Activated T-cell treated with anti-CD3 and anti-CD28 coated beads, Interleukin-2, amount 50 U/mL, for 72 hours (primary cell): ENCODE measurements around the gene CEACAM1. TPM values are rescaled to one million over a fixed set of nuclear protein-coding genes. Genes with fewer than 3 reads are reported as not detected.
"Not testable (repeated sequence)": the region's sequence is repeated elsewhere in the genome, so short reads cannot be mapped to it uniquely, and the experiment has no call there.

Experiments used
- ATAC-seq, 2 donors: fragments of 150-1000 bp; cut with Tn5 transposase; replicated peaks in 1 of 2; 2 replicates each; pipeline ENCODE4 v1.10.0; 2021; ENCODE audit warnings: moderate library complexity in 2 of 2, mild to moderate bottlenecking in 1 of 2
- DNase-seq, 2 donors: peaks; one replicate each; pipeline ENCODE4 v3.0.0; 2021 to 2022; ENCODE audit warnings: mixed read lengths in 1 of 2
- H3K27ac Mint-ChIP-seq: one replicate; pipeline ENCODE4 v1.8.0; 2022; ENCODE audit warnings: mild to moderate bottlenecking, moderate library complexity, mixed read lengths
- H3K27me3 Mint-ChIP-seq: one replicate; pipeline ENCODE4 v1.8.0; 2022; ENCODE audit warnings: low read depth, mixed read lengths
- H3K36me3 Mint-ChIP-seq, 2 donors: one replicate each; pipeline ENCODE4 v1.8.0; 2022; ENCODE audit warnings: mixed read lengths in 2 of 2, mild to moderate bottlenecking in 1 of 2; ENCODE audit not compliant: insufficient read depth in 2 of 2
- H3K4me1 Mint-ChIP-seq: one replicate; pipeline ENCODE4 v1.8.0; 2022; ENCODE audit warnings: low read depth, mixed read lengths
- H3K4me3 Mint-ChIP-seq, 2 donors: one replicate each; pipeline ENCODE4 v1.8.0; 2022; ENCODE audit warnings: mild to moderate bottlenecking in 2 of 2, mixed read lengths in 2 of 2, moderate library complexity in 2 of 2
- H3K9me3 Mint-ChIP-seq, 2 donors: one replicate each; pipeline ENCODE4 v1.8.0; 2022; ENCODE audit warnings: mixed read lengths in 2 of 2
- total RNA-seq, 2 donors: library from RNA; stranded (reverse); gene quantifications; one replicate each; pipeline ENCODE4 v1.2.3, GENCODE V29; 2022

The CEACAM1 gene
- total RNA-seq, 2 donors from 2014 or later, result 4.0 to 8.2 TPM

DNA sequence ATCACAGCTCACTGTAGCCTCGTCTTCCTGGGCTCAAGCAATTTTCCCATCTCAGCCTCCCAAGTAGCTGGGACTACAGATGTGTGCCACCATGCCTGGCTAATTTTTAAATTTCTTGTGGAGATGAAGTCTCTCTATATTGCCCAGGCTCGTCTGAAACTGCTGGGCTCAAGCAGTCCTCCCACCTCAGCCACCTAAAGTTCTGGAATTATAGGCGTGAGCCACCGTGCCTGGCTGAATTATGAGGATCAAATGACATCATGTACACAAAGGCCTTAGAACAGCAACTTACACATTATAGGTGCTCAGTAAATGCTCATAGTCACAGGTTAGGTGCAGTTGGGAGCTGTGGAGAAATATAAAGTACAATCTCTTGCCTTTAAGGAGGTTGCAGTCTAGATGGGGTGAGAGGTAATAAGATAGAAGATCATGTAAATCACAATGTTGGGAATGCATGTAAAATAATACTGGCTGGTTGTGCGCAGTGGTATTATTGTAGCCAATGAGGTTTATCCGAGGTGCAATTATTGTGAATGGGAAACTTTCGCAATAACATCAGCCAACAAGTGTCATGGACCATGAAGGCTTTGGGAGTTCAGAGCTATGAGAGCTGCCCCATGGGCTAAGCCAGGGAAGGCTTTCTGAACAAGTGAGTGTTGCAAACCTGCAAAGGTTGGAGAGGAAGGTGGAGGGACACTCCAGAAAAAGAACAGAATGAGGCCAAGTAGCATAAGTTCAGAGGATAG is 55.7 kb downstream of the CEACAM1 start:
- H3K9me3 Mint-ChIP-seq, result no peaks in the 10 kb centered on the region
- no peak overlapping the region for H3K4me3 Mint-ChIP-seq
- no peak for ATAC-seq

DNA sequence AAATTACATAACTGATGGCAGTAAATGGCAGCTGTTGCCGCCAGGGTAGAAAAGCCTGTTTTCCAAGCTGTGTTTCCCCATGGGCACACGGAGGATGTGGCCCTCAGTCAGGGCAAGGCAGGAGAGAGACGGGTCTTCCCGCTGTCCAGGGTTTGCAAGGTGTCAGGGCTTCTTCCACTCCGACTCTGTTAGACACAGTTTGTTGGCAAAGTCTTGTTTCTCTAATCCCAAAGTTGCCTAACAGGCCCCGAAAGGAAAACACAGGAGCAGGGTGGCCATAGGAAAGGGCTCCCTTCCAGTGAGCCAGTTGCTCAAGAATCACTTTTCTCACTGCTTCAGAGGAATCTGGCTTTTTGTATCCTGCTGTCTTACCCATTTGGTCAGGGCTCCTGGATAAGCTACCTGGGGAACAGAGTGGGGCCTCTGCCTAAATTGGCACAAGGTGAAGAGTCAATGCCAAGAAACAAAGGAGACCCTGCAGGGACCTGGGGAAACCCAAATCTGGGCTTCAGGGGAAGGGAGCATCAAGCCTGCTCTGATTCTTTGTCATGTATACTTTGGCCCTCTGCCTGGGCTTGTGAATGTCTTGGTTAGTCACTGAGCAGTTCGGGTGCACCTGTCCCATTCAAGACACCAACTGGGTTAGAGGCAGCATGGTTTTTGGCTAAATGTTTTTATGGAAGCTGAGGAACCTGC is 56.6 kb downstream of the CEACAM1 start:
- Mint-ChIP-seq H3K27me3 (peaks cover 6% of the 10 kb centered on the region), H3K9me3 (no peaks in the 10 kb centered on the region), H3K27ac (no peak overlapping the region), H3K4me1 (peaks cover 17% of the 10 kb centered on the region), H3K4me3 (no peak overlapping the region), H3K36me3 (no peaks in the 10 kb centered on the region)
- no peak for ATAC-seq
- DNase-seq, result no peak

More for the DNA sequence above, 55.7 kb downstream of the CEACAM1 start:
- no peak overlapping the region for H3K27ac Mint-ChIP-seq
- H3K27me3 Mint-ChIP-seq, result peaks cover 6% of the 10 kb centered on the region
- no peak for DNase-seq
- H3K36me3 Mint-ChIP-seq, result no peaks in the 10 kb centered on the region
- peaks cover 8% of the 10 kb centered on the region for H3K4me1 Mint-ChIP-seq

GRCh38 chr19:42469311-42470235 is 58.7 kb downstream of the CEACAM1 start:
- H3K4me3 Mint-ChIP-seq, result peak overlapping the region in 1 of 2 donors; percentile 23
- H3K9me3 Mint-ChIP-seq, result no peaks in the 10 kb centered on the region
- peaks cover 6% of the 10 kb centered on the region for H3K27me3 Mint-ChIP-seq
- DNase-seq (peak in 1 of 2 donors; percentile 27), ATAC-seq (peak; percentile 76 to 83)
- no peak overlapping the region for H3K27ac Mint-ChIP-seq
- H3K4me1 Mint-ChIP-seq, result peaks cover 23% of the 10 kb centered on the region
- no peaks in the 10 kb centered on the region for H3K36me3 Mint-ChIP-seq

GRCh38 chr19:42468273-42468796 is 59.9 kb downstream of the CEACAM1 start:
- Mint-ChIP-seq H3K4me1 (peaks cover 23% of the 10 kb centered on the region), H3K27ac (no peak overlapping the region), H3K36me3 (no peaks in the 10 kb centered on the region), H3K27me3 (peaks cover 6% of the 10 kb centered on the region), H3K9me3 (no peaks in the 10 kb centered on the region), H3K4me3 (no peak overlapping the region)
- ATAC-seq (no peak), DNase-seq (no peak)

GRCh38 chr19:42467183-42467760 is 61.0 kb downstream of the CEACAM1 start:
- Mint-ChIP-seq H3K27ac (no peak overlapping the region), H3K9me3 (no peaks in the 10 kb centered on the region), H3K36me3 (no peaks in the 10 kb centered on the region), H3K4me3 (no peak overlapping the region), H3K4me1 (peaks cover 23% of the 10 kb centered on the region), H3K27me3 (no peaks in the 10 kb centered on the region)
- ATAC-seq (peak in 1 of 2 donors; percentile 13), DNase-seq (no peak)

DNA sequence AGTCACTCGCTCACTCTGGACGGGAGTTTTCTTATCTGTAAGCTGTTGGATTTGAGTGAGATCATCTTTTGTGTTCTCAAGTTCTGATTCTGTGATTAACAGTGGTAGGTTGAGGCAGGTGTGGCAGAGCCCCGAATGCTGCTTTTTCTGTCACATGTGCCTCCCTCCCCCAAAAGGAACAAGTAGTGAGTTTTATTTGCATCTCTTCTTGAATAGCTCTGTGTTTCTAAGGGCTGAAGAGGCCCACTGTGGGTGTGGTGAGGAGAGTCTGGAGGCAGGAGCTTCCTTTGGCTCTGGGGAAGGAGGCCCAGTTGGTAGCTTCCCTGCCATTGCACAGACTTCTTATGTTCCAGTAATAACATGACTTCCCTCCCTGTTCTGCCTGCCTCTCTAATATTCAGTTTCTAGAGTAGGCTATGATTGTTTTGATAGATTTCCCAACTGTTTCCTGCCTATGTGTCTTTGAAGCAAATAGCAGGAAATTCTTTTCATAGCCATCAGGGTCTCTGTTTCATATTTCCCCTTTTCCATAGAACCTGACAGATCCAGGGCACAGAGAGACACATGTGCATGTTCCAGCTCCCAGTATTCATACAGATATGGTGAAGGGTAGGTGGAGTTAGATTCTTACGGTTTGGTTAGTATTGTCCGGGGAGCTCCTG is 61.6 kb downstream of the CEACAM1 start:
- DNase-seq (no peak), ATAC-seq (no peak)
- no peak overlapping the region for H3K4me3 Mint-ChIP-seq
- peaks cover 23% of the 10 kb centered on the region for H3K4me1 Mint-ChIP-seq
- no peak overlapping the region for H3K27ac Mint-ChIP-seq
- no peaks in the 10 kb centered on the region for H3K36me3 Mint-ChIP-seq
- H3K9me3 Mint-ChIP-seq, result no peaks in the 10 kb centered on the region
- no peaks in the 10 kb centered on the region for H3K27me3 Mint-ChIP-seq

- no peak overlapping the region for H3K27ac Mint-ChIP-seq
- ATAC-seq (no peak), DNase-seq (no peak)
Measured at GRCh38 chr19:42465827-42466280, 62.4 kb downstream of the CEACAM1 start.

GRCh38 chr19:42461700-42462324 is 66.5 kb downstream of the CEACAM1 start:
- peaks cover 7% of the 10 kb centered on the region for H3K4me1 Mint-ChIP-seq
- DNase-seq (no peak), ATAC-seq (no peak)
- H3K4me3 Mint-ChIP-seq, result no peak overlapping the region
- H3K9me3 Mint-ChIP-seq, result no peaks in the 10 kb centered on the region
- no peaks in the 10 kb centered on the region for H3K36me3 Mint-ChIP-seq
- H3K27me3 Mint-ChIP-seq, result no peaks in the 10 kb centered on the region
- H3K27ac Mint-ChIP-seq, result no peak overlapping the region

More at GRCh38 chr19:42465827-42466280, 62.4 kb downstream of the CEACAM1 start:
- peaks cover 23% of the 10 kb centered on the region for H3K4me1 Mint-ChIP-seq
- H3K9me3 Mint-ChIP-seq, result no peaks in the 10 kb centered on the region
- H3K4me3 Mint-ChIP-seq, result no peak overlapping the region
- H3K36me3 Mint-ChIP-seq, result no peaks in the 10 kb centered on the region
- no peaks in the 10 kb centered on the region for H3K27me3 Mint-ChIP-seq

DNA sequence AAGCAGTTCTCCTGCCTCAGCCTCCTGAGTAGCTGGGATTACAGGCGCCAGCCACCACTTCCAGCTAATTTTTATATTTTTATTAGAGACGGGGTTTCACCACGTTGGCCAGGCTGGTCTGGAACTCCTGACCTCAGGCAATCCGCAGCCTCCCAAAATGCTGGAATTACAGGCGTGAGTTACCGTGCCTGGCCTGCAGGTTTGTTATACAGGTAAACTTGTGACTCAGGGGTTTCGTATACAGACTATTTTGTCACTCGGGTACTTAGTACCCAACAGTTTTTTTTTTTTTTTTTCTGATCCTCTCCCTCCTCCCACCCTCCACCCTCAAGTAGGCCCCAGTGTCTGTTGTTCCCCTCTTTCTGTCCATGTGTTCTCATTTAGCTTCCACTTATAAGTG is 67.0 kb downstream of the CEACAM1 start:
- not testable (repeated sequence) for DNase-seq, H3K36me3 Mint-ChIP-seq, H3K27me3 Mint-ChIP-seq, H3K27ac Mint-ChIP-seq, H3K4me3 Mint-ChIP-seq, H3K9me3 Mint-ChIP-seq, H3K4me1 Mint-ChIP-seq, ATAC-seq

DNA sequence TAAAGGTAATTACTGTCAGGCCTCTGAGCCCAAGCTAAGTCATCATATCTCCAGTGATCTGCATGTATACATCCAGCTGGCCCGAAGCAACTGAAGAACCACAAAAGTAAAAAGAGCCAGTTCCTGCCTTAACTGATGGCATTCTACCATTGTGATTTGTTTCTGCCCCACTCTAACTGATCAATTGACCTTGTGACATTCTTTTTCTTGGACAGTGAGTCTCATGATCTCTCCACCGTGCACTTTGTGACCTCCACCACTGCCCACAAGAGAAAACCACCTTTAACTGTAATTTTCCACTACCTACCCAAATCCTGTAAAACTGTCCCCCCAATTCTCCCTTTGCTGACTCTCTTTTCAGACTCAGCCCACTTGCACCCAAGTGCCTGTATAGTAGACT is 68.4 kb downstream of the CEACAM1 start:
- DNase-seq (no peak), ATAC-seq (no peak)
- Mint-ChIP-seq H3K27me3 (no peaks in the 10 kb centered on the region), H3K36me3 (no peaks in the 10 kb centered on the region), H3K4me1 (no peaks in the 10 kb centered on the region), H3K27ac (no peak overlapping the region), H3K9me3 (no peaks in the 10 kb centered on the region), H3K4me3 (no peak overlapping the region)
